A549 treated with AZD2906 at 1 μM for 4 hours (cell line): ENCODE data around the gene RGL2. TPM values are rescaled to one million over a fixed set of nuclear protein-coding genes. Genes with fewer than 3 reads are reported as not detected.

ENCODE experiments used
- total RNA-seq: library from RNA; stranded (reverse); fragments of 200-300 nt; extraction: Qiagen RNA extraction; gene quantifications from 5 replicates; pipeline ENCODE4 v1.2.3, GENCODE V29; 2022

The RGL2 gene
- 11.4 to 13.2 TPM (median 12.3 TPM) in 5 replicates for total RNA-seq

GRCh38 chr6:33298773-33299236 is at the start of gene RGL2:
Gene RGL2, minus strand, starts transcription at chr6:33298942. Its CDS starts 332 bp downstream, at chr6:33298610.

GRCh38 chr6:33317669-33318425 is 19.1 kb upstream of the RGL2 start, which contains the start of gene ZBTB22:
Gene ZBTB22, minus strand, starts transcription at chr6:33317744. Its CDS starts 828 bp downstream, at chr6:33316916.

GRCh38 chr6:33313709-33314514 is 15.2 kb upstream of the RGL2 start, which contains the start of gene TAPBP:
Gene TAPBP, minus strand, starts transcription at chr6:33314078. Its CDS starts 37 bp downstream, at chr6:33314041.

GRCh38 chr6:33288921-33289783 is 9.6 kb downstream of the RGL2 start, which contains the start of the genes PFDN6 and WDR46:
Gene PFDN6, plus strand, starts transcription at chr6:33289601. Its CDS starts 256 bp downstream, at chr6:33289857.
Gene WDR46, minus strand, starts transcription at chr6:33289239. Its CDS starts 69 bp downstream, at chr6:33289170.

GRCh38 chr6:33276864-33277662 is 21.7 kb downstream of the RGL2 start, which contains the start of gene B3GALT4:
Gene B3GALT4, plus strand, starts transcription at chr6:33277123. Its CDS starts 297 bp downstream, at chr6:33277420.

GRCh38 chr6:33271468-33272274 is 27.1 kb downstream of the RGL2 start, which contains the start of the genes RPS18 and VPS52:
Gene RPS18, plus strand, starts transcription at chr6:33272075. Its CDS starts 45 bp downstream, at chr6:33272120.
Gene VPS52, minus strand, starts transcription at chr6:33271876. Its CDS starts 201 bp downstream, at chr6:33271675.

Other genes with a start within 250 kb of the RGL2 start
- 0.05 to 0.11 TPM in 2 of 5 replicates, not detected in the others for gene HLA-DPA1, start 225.3 kb downstream of the RGL2 start, total RNA-seq
- gene HLA-DPB1, start 223.0 kb downstream of the RGL2 start, total RNA-seq, result not detected in 5 replicates
- 0.31 to 0.92 TPM (median 0.81 TPM) in 5 replicates for gene COL11A2, start 106.5 kb downstream of the RGL2 start, total RNA-seq
- gene RXRB, start 98.3 kb downstream of the RGL2 start, total RNA-seq, result 17.4 to 21.9 TPM (median 19.7 TPM) in 5 replicates
- 99.7 to 114 TPM (median 108 TPM) in 5 replicates for gene SLC39A7, start 98.1 kb downstream of the RGL2 start, total RNA-seq
- 12.7 to 17.3 TPM (median 15.3 TPM) in 5 replicates for gene HSD17B8, start 94.3 kb downstream of the RGL2 start, total RNA-seq
- gene RING1, start 90.4 kb downstream of the RGL2 start, total RNA-seq, result 19.1 to 24.8 TPM (median 23.7 TPM) in 5 replicates
- gene VPS52, start 27.1 kb downstream of the RGL2 start, total RNA-seq, result 15.1 to 18.8 TPM (median 16.1 TPM) in 5 replicates
- 2,494 to 2,625 TPM (median 2,588 TPM) in 5 replicates for gene RPS18, start 26.9 kb downstream of the RGL2 start, total RNA-seq
- 0.67 to 1.0 TPM (median 0.95 TPM) in 5 replicates for gene B3GALT4, start 21.8 kb downstream of the RGL2 start, total RNA-seq
- 48.1 to 55.9 TPM (median 52.1 TPM) in 5 replicates for gene WDR46, start 9.7 kb downstream of the RGL2 start, total RNA-seq
- 102 to 111 TPM (median 104 TPM) in 5 replicates for gene PFDN6, start 9.3 kb downstream of the RGL2 start, total RNA-seq
- 34.6 to 39.1 TPM (median 36.6 TPM) in 5 replicates for gene TAPBP, start 15.1 kb upstream of the RGL2 start, total RNA-seq
- 2.6 to 3.7 TPM (median 3.2 TPM) in 5 replicates for gene ZBTB22, start 18.8 kb upstream of the RGL2 start, total RNA-seq
- 33.4 to 41.0 TPM (median 35.7 TPM) in 5 replicates for gene DAXX, start 24.0 kb upstream of the RGL2 start, total RNA-seq
- 40.2 to 45.2 TPM (median 42.4 TPM) in 5 replicates for gene KIFC1, start 92.9 kb upstream of the RGL2 start, total RNA-seq
- 10.8 to 17.1 TPM (median 16.0 TPM) in 5 replicates for gene PHF1, start 112.1 kb upstream of the RGL2 start, total RNA-seq
- gene CUTA, start 119.2 kb upstream of the RGL2 start, total RNA-seq, result 173 to 227 TPM (median 203 TPM) in 5 replicates
- gene SYNGAP1, start 121.1 kb upstream of the RGL2 start, total RNA-seq, result 3.6 to 6.0 TPM (median 4.2 TPM) in 5 replicates
- 10.0 to 11.6 TPM (median 10.9 TPM) in 5 replicates for gene ZBTB9, start 155.6 kb upstream of the RGL2 start, total RNA-seq